Islet precursor cell (in vitro differentiated cells): ENCODE measurements around the gene HNRNPU.

Source experiments
- DNase-seq: peaks from one replicate; pipeline ENCODE4 v3.0.0-alpha.2; 2018

The HNRNPU gene

DNA sequence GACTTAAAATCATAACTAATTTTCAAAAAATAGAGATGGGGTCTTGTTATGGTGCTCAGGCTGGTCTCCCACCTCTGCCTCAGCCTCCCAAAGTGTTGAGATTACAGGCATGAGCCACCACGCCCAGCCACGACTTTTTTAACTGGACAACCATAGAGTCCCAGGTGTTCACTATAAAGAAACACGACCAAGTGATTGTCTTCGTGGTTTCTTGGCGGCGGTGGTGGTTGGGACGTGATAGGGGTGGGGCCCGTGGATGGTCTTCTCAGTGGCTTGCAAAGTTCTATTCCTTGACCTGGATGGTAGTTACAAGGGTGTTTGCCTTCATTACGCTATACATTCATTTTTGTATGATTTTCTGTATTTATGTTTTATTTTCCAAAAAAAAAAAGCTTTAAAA lies 63.5 kb downstream of the HNRNPU start:
- no peak for DNase-seq
